NB4 (cell line): Measurements from ENCODE around the gene DAD1.

Source experiments
- CTCF ChIP-seq: IDR thresholded peaks from one replicate; pipeline ENCODE4 v1.5.1; 2012; ENCODE audit warnings: low read depth, low read length
- MAX ChIP-seq: IDR thresholded peaks from 2 replicates; pipeline ENCODE4 v1.6.1; 2011; ENCODE audit warnings: low read depth, low read length
- MYC ChIP-seq: IDR thresholded peaks from 2 replicates; pipeline ENCODE4 v1.6.1; 2011; ENCODE audit warnings: low read depth, low read length
- POLR2A ChIP-seq: IDR thresholded peaks from 2 replicates; pipeline ENCODE4 v1.6.1; 2011; ENCODE audit warnings: mild to moderate bottlenecking; ENCODE audit not compliant: insufficient read length; ENCODE audit errors: extremely low read depth

- no peak for TF ChIP-seq CTCF
- no peak for TF ChIP-seq POLR2A
- no peak for TF ChIP-seq MYC
- no peak for TF ChIP-seq MAX
These were observed 67.4 kb downstream of the DAD1 start for GRCh38 chr14:22521449-22522239.
